Mucosa of descending colon (tissue), 3 donors: Measurements from ENCODE around the gene GALNT18. TPM values are rescaled to one million over a fixed set of nuclear protein-coding genes. Genes with fewer than 3 reads are reported as not detected.

Source experiments
- ATAC-seq: fragments of 200-7000 bp; cut with Tn5 transposase; one replicate; pipeline ENCODE4 v1.9.1; 2020; ENCODE audit warnings: mild to moderate bottlenecking, moderate library complexity
- DNase-seq, 3 donors: peaks; one replicate each; pipeline ENCODE4 v3.0.0-alpha.2; 2020
- H3K36me3 ChIP-seq: fragments of 200-600 bp; one replicate; pipeline ENCODE4 v1.8.0; 2021; ENCODE audit warnings: low read depth, mild to moderate bottlenecking
- H3K4me1 ChIP-seq: fragments of 200-600 bp; one replicate; pipeline ENCODE4 v1.8.0; 2021; ENCODE audit warnings: low read depth, mild to moderate bottlenecking
- H3K4me3 ChIP-seq: fragments of 200-600 bp; one replicate; pipeline ENCODE4 v1.8.0; 2021; ENCODE audit warnings: mild to moderate bottlenecking
- H3K9me3 ChIP-seq: fragments of 200-600 bp; one replicate; pipeline ENCODE4 v1.8.0; 2021; ENCODE audit warnings: mild to moderate bottlenecking
- intact Hi-C, 2 donors: fragments of 100-400 bp; cut with DNase I in 1 of 2; cut with micrococcal nuclease in 1 of 2; formaldehyde crosslinking; loops; one replicate each; pipeline versions ENCODE4 v1.11.0 to v1.11.1; 2022; cut with DNase I, micrococcal nuclease
- total RNA-seq, 3 donors: library from RNA; stranded (reverse); fragmentation: NEBNext Ultra II Directional in 2 of 3; extraction: Animal tissue kit (Norgen Biotek cat#: 25700) in 2 of 3; gene quantifications; one replicate each; pipeline versions ENCODE4 v1.2.1 to v1.2.4, GENCODE V29; 2021 to 2023
- TF ChIP-seq, protein P1 (sequence below): fragments of 200-600 bp; IDR thresholded peaks from one replicate; pipeline ENCODE4 v1.8.0; 2022; ENCODE audit warnings: antibody characterized with exemption, mild to moderate bottlenecking
- donor health status: DM: no; HTN: no; CAD: no; lungs with moderate emphysema.
- donor health status: DM: no; HTN: no; CAD: no.
- donor health status: DM: no; HTN: yes; CAD: no.

Gene GALNT18
- total RNA-seq, 3 donors from 2014 or later = 2.0 to 27.8 (median 5.4) TPM

DNA sequence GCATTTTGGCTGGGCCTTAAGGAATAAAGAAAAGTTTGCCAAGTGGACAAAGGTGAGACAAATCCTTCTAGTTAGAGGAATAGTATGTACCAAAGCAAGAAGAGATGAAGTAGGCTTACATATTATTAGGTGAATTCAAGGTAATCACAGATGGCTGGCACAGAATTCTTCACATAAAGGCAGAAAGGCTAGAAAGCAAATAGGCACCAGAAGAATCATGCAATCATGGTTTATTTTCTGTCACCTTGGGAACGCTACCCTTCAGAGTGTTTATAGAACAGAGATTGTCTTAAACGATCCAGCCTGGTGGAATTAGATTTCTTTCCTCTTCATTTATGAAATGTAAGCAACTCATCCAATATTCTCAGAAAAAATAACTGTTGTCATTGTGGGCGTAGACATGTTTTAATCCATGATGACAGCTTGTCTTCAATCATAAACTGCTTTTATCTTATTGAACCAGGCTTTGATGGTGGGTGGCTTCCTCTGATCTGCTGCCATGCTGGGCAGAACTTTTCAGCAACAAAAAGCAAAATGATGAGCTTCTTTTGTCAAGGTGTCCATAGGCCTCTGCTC, 219.8 kb downstream of the GALNT18 start:
- ATAC-seq (no peak), DNase-seq (no peak)
- Histone ChIP-seq H3K4me1 (no peaks in the 10 kb centered on the region), H3K9me3 (no peaks in the 10 kb centered on the region), H3K4me3 (no peak overlapping the region), H3K36me3 (no peaks in the 10 kb centered on the region)
- intact Hi-C loops = no loop called here
- TF ChIP-seq, protein P1, sequence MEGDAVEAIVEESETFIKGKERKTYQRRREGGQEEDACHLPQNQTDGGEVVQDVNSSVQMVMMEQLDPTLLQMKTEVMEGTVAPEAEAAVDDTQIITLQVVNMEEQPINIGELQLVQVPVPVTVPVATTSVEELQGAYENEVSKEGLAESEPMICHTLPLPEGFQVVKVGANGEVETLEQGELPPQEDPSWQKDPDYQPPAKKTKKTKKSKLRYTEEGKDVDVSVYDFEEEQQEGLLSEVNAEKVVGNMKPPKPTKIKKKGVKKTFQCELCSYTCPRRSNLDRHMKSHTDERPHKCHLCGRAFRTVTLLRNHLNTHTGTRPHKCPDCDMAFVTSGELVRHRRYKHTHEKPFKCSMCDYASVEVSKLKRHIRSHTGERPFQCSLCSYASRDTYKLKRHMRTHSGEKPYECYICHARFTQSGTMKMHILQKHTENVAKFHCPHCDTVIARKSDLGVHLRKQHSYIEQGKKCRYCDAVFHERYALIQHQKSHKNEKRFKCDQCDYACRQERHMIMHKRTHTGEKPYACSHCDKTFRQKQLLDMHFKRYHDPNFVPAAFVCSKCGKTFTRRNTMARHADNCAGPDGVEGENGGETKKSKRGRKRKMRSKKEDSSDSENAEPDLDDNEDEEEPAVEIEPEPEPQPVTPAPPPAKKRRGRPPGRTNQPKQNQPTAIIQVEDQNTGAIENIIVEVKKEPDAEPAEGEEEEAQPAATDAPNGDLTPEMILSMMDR = no peak

DNA sequence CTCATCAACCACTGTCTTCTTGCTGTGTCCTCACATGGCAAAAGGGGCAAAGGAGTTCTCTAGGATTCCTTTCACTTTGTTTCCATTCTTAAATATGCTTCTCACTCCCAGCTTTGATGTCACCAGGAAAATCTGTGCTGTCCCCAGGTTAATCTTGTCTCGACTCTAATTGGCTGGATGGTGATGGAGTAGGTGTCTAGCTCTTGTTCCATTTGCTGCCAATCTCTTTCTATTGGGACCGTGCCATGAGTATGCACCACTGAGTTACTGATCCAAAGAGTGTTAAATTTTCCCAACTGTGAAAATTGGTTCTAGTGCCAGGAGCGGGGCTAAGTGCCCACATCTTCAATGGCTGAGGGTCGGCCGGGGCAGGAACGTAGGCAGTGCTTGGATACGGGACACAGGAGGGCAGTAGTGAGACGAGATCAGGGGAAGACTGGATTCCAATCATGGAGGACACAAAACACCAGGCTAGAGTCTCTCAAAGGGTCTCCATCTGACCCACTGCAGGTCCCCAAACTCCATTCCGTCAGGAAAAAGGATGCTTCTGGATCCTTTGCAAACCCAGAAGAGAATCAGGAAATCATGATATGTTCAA, 221.1 kb downstream of the GALNT18 start:
- Histone ChIP-seq H3K36me3 (no peaks in the 10 kb centered on the region), H3K4me1 (no peaks in the 10 kb centered on the region), H3K4me3 (no peak overlapping the region), H3K9me3 (no peaks in the 10 kb centered on the region)
- TF ChIP-seq, protein P1 = no peak
- DNase-seq (peak in 1 of 3 donors; percentile 32), ATAC-seq (no peak)
- intact Hi-C loops = no loop called here

DNA sequence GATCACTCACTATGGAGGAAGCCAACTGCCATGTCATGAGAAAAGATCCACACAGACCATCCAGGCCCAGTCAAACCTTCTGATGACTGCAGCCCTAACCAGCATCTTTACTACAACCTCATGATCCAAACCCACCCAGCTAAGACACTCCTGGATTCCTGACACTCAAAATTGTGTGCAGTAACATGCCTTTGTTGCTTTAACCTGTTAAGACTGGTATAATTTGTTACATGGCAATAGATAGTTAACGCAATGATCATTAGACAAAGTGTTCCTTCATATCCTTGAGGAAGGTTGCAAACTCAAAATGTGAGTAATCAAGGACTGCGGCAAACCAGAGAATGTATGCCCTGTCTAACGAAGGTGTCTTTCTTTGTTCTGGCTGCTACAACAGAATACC, 221.7 kb downstream of the GALNT18 start:
- intact Hi-C loops = no loop called here
- Histone ChIP-seq H3K4me3 (no peak overlapping the region), H3K4me1 (no peaks in the 10 kb centered on the region), H3K36me3 (no peaks in the 10 kb centered on the region), H3K9me3 (no peaks in the 10 kb centered on the region)
- DNase-seq (no peak), ATAC-seq (no peak)
- TF ChIP-seq, protein P1 = no peak

DNA sequence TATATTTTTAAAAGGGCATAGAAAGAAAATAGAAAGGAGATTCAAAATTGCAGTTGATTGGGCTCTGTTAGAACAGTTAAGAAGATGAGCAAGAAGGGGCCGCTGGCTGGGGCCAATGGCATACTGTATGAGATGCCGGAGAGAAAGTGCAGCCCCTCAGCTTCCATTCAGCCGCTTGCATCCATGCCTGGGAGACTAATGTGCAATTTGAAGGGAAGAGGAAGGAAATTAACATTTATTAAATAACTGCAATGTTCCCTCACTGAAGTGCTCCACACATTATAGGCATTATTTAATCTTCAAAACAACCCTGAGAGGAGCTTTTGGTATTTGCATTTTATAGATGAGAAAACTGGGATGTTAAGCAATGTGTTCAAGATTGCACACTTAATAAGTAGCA, 224.0 kb downstream of the GALNT18 start:
- no peak overlapping the region for H3K4me3 ChIP-seq
- ATAC-seq = no peak

DNA sequence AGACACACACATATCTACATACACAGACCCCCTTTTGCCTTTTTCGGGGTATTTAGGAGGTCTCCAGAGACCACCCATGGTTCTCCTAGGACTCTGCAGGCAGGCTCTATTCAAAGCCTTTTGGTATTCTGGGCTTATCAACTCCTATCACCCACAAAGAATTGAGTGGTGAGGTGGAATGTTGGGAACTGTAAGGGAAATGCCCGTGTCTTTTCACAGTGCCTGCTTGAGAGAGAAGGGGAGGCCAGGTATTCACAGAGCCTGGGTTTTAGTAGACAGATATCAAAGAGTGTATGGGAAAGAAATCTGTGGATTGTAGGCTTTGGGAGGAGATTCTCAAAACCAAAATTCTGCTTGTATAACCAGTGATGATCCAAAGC, 224.8 kb downstream of the GALNT18 start:
- ATAC-seq = no peak

More for the DNA sequence above, 224.0 kb downstream of the GALNT18 start:
- DNase-seq = no peak
- TF ChIP-seq, protein P1 = no peak
- H3K4me1 ChIP-seq = no peaks in the 10 kb centered on the region
- H3K36me3 ChIP-seq = no peaks in the 10 kb centered on the region
- H3K9me3 ChIP-seq = no peaks in the 10 kb centered on the region
- intact Hi-C loops = no loop called here

More for the DNA sequence above, 224.8 kb downstream of the GALNT18 start:
- no peak for DNase-seq
- intact Hi-C loops = no loop called here
- no peaks in the 10 kb centered on the region for H3K36me3 ChIP-seq
- H3K9me3 ChIP-seq = no peaks in the 10 kb centered on the region
- H3K4me3 ChIP-seq = no peak overlapping the region
- H3K4me1 ChIP-seq = peaks cover 3% of the 10 kb centered on the region
- TF ChIP-seq, protein P1 = no peak
